Measurements from ENCODE around the gene JCAD. TPM values are rescaled to one million over a fixed set of nuclear protein-coding genes. Genes with fewer than 3 reads are reported as not detected.
"Not testable (repeated sequence)": the region's sequence is repeated elsewhere in the genome, so short reads cannot be mapped to it uniquely, and the experiment has no call there.

JCAD gene
- total and polyA plus RNA-seq, 4 donors = 35.2 to 169 (median 50.0) TPM

DNA sequence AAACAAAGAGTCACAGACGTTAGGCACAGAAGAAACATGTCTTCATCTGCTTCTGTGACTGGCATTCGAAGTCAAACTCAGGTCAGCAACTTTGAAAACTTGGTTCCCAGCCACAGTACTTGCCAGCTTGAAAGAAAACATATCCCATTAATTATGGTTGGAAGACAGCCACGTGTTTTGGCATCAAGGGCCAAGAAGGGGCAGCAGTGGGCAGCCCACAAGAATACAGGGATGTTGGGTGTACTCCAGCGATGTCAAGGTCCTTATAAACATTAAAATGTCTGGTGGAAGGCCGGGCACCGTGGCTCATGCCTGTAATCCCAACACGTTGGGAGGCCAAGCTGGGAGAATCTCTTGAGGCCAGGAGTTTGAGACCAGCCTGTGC, 29.5 kb downstream of the JCAD start:
- peak in 2 of 6 donors; percentile 59 to 69 for DNase-seq (ENCODE audit: low read depth in 4 of 6, low spot score in 6 of 6)
- no peak overlapping the region for H3K4me3 ChIP-seq (ENCODE audit: low read depth, low read length)
- H3K27ac ChIP-seq (ENCODE audit: low read depth, low read length) = peak overlapping the region; percentile 86
- peaks cover 45% of the 10 kb centered on the region for H3K4me1 ChIP-seq (ENCODE audit: control insufficient read depth, insufficient read depth, low read length)
- peaks cover 40% of the 10 kb centered on the region for H3K36me3 ChIP-seq (ENCODE audit: control insufficient read depth, insufficient read depth, low read length)
- H3K27me3 ChIP-seq (ENCODE audit: control insufficient read depth, insufficient read depth, low read length) = no peaks in the 10 kb centered on the region
- whole genome bisulfite sequencing (ENCODE audit: insufficient coverage) = 35% methylated on average over 7 of the region's 7 CpGs
- no peaks in the 10 kb centered on the region for H3K9me3 ChIP-seq (ENCODE audit: control insufficient read depth, insufficient read depth, low read length)

DNA sequence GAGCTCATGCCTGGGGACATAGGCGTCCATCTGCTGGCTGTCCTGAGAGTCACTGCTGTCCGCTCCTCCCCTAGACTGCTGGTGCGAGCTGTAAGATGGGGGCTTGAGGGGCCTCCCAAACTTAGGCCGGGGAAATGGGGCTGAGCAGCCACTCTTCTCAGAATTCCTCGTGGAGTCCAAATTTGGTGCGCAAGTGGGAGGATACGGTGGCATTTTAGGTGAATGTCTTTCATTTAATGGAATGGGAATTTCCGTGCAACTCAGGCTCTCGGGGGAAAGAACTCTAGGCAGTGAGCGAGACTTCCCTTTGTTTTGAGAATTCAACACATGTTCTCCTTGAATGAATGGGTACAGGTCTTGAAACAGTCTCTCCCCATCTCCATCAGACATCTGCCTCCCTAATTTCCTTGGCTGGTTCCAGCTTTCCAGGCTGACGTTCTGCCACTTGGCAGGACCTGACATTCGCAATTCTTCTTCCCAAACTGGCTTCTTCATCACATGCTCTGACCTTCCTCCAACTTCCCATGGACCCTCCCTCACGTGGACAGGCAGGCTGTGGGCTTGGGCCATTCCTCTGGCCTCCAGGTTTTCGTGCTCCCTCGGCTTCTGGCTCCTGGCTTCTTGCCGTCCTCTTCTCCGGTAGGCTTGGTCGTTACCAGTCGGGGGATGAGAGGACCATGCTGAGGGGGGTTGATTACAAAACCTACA, 30.1 kb downstream of the JCAD start:
- H3K9me3 ChIP-seq (ENCODE audit: control insufficient read depth, insufficient read depth, low read length) = no peaks in the 10 kb centered on the region
- H3K4me1 ChIP-seq (ENCODE audit: control insufficient read depth, insufficient read depth, low read length) = peaks cover 45% of the 10 kb centered on the region
- DNase-seq (ENCODE audit: low read depth in 4 of 6, low spot score in 6 of 6) = peak in 1 of 6 donors; percentile 45
- peaks cover 43% of the 10 kb centered on the region for H3K36me3 ChIP-seq (ENCODE audit: control insufficient read depth, insufficient read depth, low read length)
- H3K4me3 ChIP-seq (ENCODE audit: low read depth, low read length) = no peak overlapping the region
- peak overlapping the region; percentile 86 for H3K27ac ChIP-seq (ENCODE audit: low read depth, low read length)
- WGBS (ENCODE audit: insufficient coverage) = 69% methylated on average over 8 of the region's 19 CpGs
- H3K27me3 ChIP-seq (ENCODE audit: control insufficient read depth, insufficient read depth, low read length) = no peaks in the 10 kb centered on the region

GRCh38 chr10:30028738-30029030, 30.7 kb downstream of the JCAD start:
- 56% methylated on average over 12 of the region's 12 CpGs for WGBS (ENCODE audit: insufficient coverage)
- H3K27ac ChIP-seq (ENCODE audit: low read depth, low read length) = peak overlapping the region; percentile 86
- peak in 1 of 6 donors; percentile 44 for DNase-seq (ENCODE audit: low read depth in 4 of 6, low spot score in 6 of 6)

DNA sequence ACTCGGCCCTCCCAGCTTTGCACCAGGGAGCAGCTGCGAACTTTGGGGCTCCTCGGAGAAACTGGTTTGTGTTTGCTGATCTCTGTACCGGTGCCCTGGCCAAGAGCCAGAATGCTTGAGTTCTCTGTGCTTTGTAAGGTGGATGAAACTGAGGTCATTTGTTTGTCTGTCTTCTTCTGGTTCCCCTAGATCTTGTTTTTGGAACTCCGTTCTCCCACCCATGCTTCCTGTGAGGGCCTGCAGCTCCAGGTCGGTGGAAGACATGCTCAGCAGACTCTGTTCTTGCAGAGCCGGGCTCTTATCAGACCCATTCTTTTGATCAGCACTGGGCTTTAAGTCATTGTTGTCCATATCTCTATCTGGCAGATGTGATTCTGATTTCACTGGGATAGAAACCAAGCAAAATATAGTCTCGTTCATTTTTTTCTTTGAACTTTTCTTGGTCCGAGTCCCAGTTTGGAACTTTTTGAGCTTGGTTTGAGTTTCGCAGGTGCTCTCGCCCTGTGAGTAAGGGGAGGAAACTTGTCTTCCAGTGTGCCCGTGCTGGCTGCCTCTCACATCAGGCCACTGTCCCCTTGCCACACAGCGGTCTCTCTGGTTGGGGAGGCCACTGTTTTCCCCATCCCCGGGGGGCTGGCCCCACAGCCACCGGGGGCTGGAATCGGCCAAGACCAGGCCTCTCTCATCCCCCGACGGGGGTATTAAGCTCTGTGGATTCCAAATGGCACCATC, 31.2 kb downstream of the JCAD start:
- 72% methylated on average over 15 of the region's 18 CpGs for WGBS (ENCODE audit: insufficient coverage)
- Histone ChIP-seq H3K27me3 (ENCODE audit: control insufficient read depth, insufficient read depth, low read length) (no peaks in the 10 kb centered on the region), H3K27ac (ENCODE audit: low read depth, low read length) (peak overlapping the region; percentile 86), H3K4me1 (ENCODE audit: control insufficient read depth, insufficient read depth, low read length) (peaks cover 45% of the 10 kb centered on the region), H3K4me3 (ENCODE audit: low read depth, low read length) (no peak overlapping the region), H3K36me3 (ENCODE audit: control insufficient read depth, insufficient read depth, low read length) (peaks cover 43% of the 10 kb centered on the region), H3K9me3 (ENCODE audit: control insufficient read depth, insufficient read depth, low read length) (no peaks in the 10 kb centered on the region)
- peak in 2 of 6 donors; percentile 45 to 83 for DNase-seq (ENCODE audit: low read depth in 4 of 6, low spot score in 6 of 6)

More at GRCh38 chr10:30028738-30029030, 30.7 kb downstream of the JCAD start:
- Histone ChIP-seq H3K4me3 (ENCODE audit: low read depth, low read length) (no peak overlapping the region), H3K36me3 (ENCODE audit: control insufficient read depth, insufficient read depth, low read length) (peaks cover 43% of the 10 kb centered on the region), H3K4me1 (ENCODE audit: control insufficient read depth, insufficient read depth, low read length) (peaks cover 45% of the 10 kb centered on the region), H3K9me3 (ENCODE audit: control insufficient read depth, insufficient read depth, low read length) (no peaks in the 10 kb centered on the region), H3K27me3 (ENCODE audit: control insufficient read depth, insufficient read depth, low read length) (no peaks in the 10 kb centered on the region)

- WGBS (ENCODE audit: insufficient coverage) = 74% methylated on average over 42 of the region's 42 CpGs
- H3K27me3 ChIP-seq (ENCODE audit: control insufficient read depth, insufficient read depth, low read length) = no peaks in the 10 kb centered on the region
- H3K9me3 ChIP-seq (ENCODE audit: control insufficient read depth, insufficient read depth, low read length) = no peaks in the 10 kb centered on the region
- H3K27ac ChIP-seq (ENCODE audit: low read depth, low read length) = peak overlapping the region; percentile 86
- H3K4me3 ChIP-seq (ENCODE audit: low read depth, low read length) = no peak overlapping the region
- H3K4me1 ChIP-seq (ENCODE audit: control insufficient read depth, insufficient read depth, low read length) = peaks cover 45% of the 10 kb centered on the region
- DNase-seq (ENCODE audit: low read depth in 4 of 6, low spot score in 6 of 6) = peak in 1 of 6 donors; percentile 38
- H3K36me3 ChIP-seq (ENCODE audit: control insufficient read depth, insufficient read depth, low read length) = peaks cover 43% of the 10 kb centered on the region
Observed at GRCh38 chr10:30027057-30028005, 32.1 kb downstream of the JCAD start.

- H3K36me3 ChIP-seq (ENCODE audit: control insufficient read depth, insufficient read depth, low read length) = peaks cover 43% of the 10 kb centered on the region
- H3K4me3 ChIP-seq (ENCODE audit: low read depth, low read length) = no peak overlapping the region
- no peaks in the 10 kb centered on the region for H3K27me3 ChIP-seq (ENCODE audit: control insufficient read depth, insufficient read depth, low read length)
- 81% methylated on average over 10 of the region's 10 CpGs for WGBS (ENCODE audit: insufficient coverage)
- H3K27ac ChIP-seq (ENCODE audit: low read depth, low read length) = peak overlapping the region; percentile 86
- no peak for DNase-seq (ENCODE audit: low read depth in 4 of 6, low spot score in 6 of 6)
- H3K4me1 ChIP-seq (ENCODE audit: control insufficient read depth, insufficient read depth, low read length) = peaks cover 45% of the 10 kb centered on the region
- H3K9me3 ChIP-seq (ENCODE audit: control insufficient read depth, insufficient read depth, low read length) = no peaks in the 10 kb centered on the region
Observed at GRCh38 chr10:30026578-30026977, 32.8 kb downstream of the JCAD start.

DNA sequence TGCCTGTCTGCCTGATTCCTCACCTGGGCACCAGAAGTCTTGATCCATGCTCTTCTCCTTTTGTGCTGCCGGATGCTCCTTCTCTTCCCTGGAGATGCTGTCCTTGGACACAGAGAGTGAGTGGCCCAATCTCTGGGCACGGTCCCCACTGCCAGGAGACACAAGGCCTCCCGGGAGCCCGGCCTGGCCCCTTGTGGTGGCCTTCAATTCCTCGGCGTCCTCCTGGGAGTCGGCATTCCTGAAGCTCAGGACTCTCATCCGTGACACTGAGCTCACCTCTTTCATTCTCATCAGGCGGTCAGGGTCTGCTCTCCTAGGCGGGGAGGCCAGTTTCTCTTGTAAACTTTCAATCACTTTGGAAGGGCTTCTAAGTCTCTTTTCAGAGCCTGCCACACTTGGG, 33.3 kb downstream of the JCAD start:
- Histone ChIP-seq H3K4me3 (ENCODE audit: low read depth, low read length) (no peak overlapping the region), H3K27ac (ENCODE audit: low read depth, low read length) (peak overlapping the region; percentile 86), H3K27me3 (ENCODE audit: control insufficient read depth, insufficient read depth, low read length) (no peaks in the 10 kb centered on the region), H3K36me3 (ENCODE audit: control insufficient read depth, insufficient read depth, low read length) (peaks cover 43% of the 10 kb centered on the region), H3K9me3 (ENCODE audit: control insufficient read depth, insufficient read depth, low read length) (no peaks in the 10 kb centered on the region), H3K4me1 (ENCODE audit: control insufficient read depth, insufficient read depth, low read length) (peaks cover 45% of the 10 kb centered on the region)
- no peak for DNase-seq (ENCODE audit: low read depth in 4 of 6, low spot score in 6 of 6)
- 73% methylated on average over 8 of the region's 10 CpGs for WGBS (ENCODE audit: insufficient coverage)

- Histone ChIP-seq H3K4me1 (ENCODE audit: control insufficient read depth, insufficient read depth, low read length) (peaks cover 41% of the 10 kb centered on the region), H3K36me3 (ENCODE audit: control insufficient read depth, insufficient read depth, low read length) (peaks cover 43% of the 10 kb centered on the region), H3K27ac (ENCODE audit: low read depth, low read length) (peak overlapping the region; percentile 86)
- not testable (repeated sequence) for DNase-seq (ENCODE audit: low read depth in 4 of 6, low spot score in 6 of 6); H3K4me3 ChIP-seq (ENCODE audit: low read depth, low read length); H3K9me3 ChIP-seq (ENCODE audit: control insufficient read depth, insufficient read depth, low read length); H3K27me3 ChIP-seq (ENCODE audit: control insufficient read depth, insufficient read depth, low read length)
- WGBS (ENCODE audit: insufficient coverage) = 100% methylated on average over 2 of the region's 8 CpGs
Observed at GRCh38 chr10:30025428-30025827, 34.0 kb downstream of the JCAD start.

- H3K4me3 ChIP-seq (ENCODE audit: low read depth, low read length) = no peak overlapping the region
- DNase-seq (ENCODE audit: low read depth in 4 of 6, low spot score in 6 of 6) = no peak
- H3K27ac ChIP-seq (ENCODE audit: low read depth, low read length) = no peak overlapping the region
- H3K27me3 ChIP-seq (ENCODE audit: control insufficient read depth, insufficient read depth, low read length) = no peaks in the 10 kb centered on the region
- H3K9me3 ChIP-seq (ENCODE audit: control insufficient read depth, insufficient read depth, low read length) = no peaks in the 10 kb centered on the region
- peaks cover 20% of the 10 kb centered on the region for H3K36me3 ChIP-seq (ENCODE audit: control insufficient read depth, insufficient read depth, low read length)
- H3K4me1 ChIP-seq (ENCODE audit: control insufficient read depth, insufficient read depth, low read length) = peaks cover 16% of the 10 kb centered on the region
- 93% methylated on average over 5 of the region's 6 CpGs for WGBS (ENCODE audit: insufficient coverage)
Observed at GRCh38 chr10:30022590-30022989, 36.8 kb downstream of the JCAD start.
